H9 (cell line): ENCODE measurements around the gene UPK3A. TPM values are rescaled to one million over a fixed set of nuclear protein-coding genes. Genes with fewer than 3 reads are reported as not detected.

Experiments used
- DNase-seq: peaks from one replicate; pipeline ENCODE4 v3.0.0-alpha.2; 2017
- H2AFZ ChIP-seq: one replicate; pipeline ENCODE4 v1.6.1; 2013; ENCODE audit warnings: mild to moderate bottlenecking, low read length, control low read depth, moderate library complexity
- H2AK5ac ChIP-seq: 2 replicates; pipeline ENCODE4 v1.6.1; 2013; ENCODE audit warnings: low read length, control low read depth, mixed read lengths; ENCODE audit not compliant: insufficient read length
- H2BK120ac ChIP-seq: one replicate; pipeline ENCODE4 v1.6.1; 2013; ENCODE audit warnings: low read depth, mild to moderate bottlenecking, low read length, control low read depth, inconsistent platforms; ENCODE audit not compliant: poor library complexity, severe bottlenecking
- H2BK12ac ChIP-seq: 2 replicates; pipeline ENCODE4 v1.6.1; 2013; ENCODE audit warnings: low read length, control low read depth, mixed read lengths, low read depth; ENCODE audit not compliant: insufficient read length
- H2BK15ac ChIP-seq: 2 replicates; pipeline ENCODE4 v1.6.1; 2013; ENCODE audit warnings: low read depth, low read length, control low read depth
- H2BK20ac ChIP-seq: one replicate; pipeline ENCODE4 v1.6.1; 2013; ENCODE audit warnings: low read depth, mild to moderate bottlenecking, low read length, control low read depth, inconsistent platforms; ENCODE audit not compliant: poor library complexity, severe bottlenecking
- H2BK5ac ChIP-seq: 2 replicates; pipeline ENCODE4 v1.6.1; 2013; ENCODE audit warnings: low read length, control low read depth, mixed read lengths; ENCODE audit not compliant: insufficient read length
- H3K14ac ChIP-seq: 2 replicates; pipeline ENCODE4 v1.6.1; 2013; ENCODE audit warnings: low read length, control low read depth; ENCODE audit not compliant: insufficient read depth
- H3K18ac ChIP-seq: 2 replicates; pipeline ENCODE4 v1.6.1; 2013; ENCODE audit warnings: low read depth, mild to moderate bottlenecking, mixed read lengths, low read length, control low read depth; ENCODE audit not compliant: insufficient read length
- H3K23ac ChIP-seq: 2 replicates; pipeline ENCODE4 v1.6.1; 2013; ENCODE audit warnings: low read length, control low read depth, mixed read lengths, low read depth; ENCODE audit not compliant: insufficient read length
- H3K23me2 ChIP-seq: 2 replicates; pipeline ENCODE4 v1.6.1; 2013; ENCODE audit warnings: low read depth, mild to moderate bottlenecking, mixed read lengths, low read length, control low read depth; ENCODE audit not compliant: insufficient read length, poor library complexity, severe bottlenecking
- H3K27ac ChIP-seq: 2 replicates; pipeline ENCODE4 v1.5.1; 2013; ENCODE audit warnings: low read length, control low read depth, mixed read lengths, low read depth; ENCODE audit not compliant: insufficient read length
- H3K27me3 ChIP-seq: 2 replicates; pipeline ENCODE4 v1.6.1; 2013; ENCODE audit warnings: low read length, control low read depth, inconsistent platforms; ENCODE audit not compliant: insufficient read depth
- H3K4ac ChIP-seq: 2 replicates; pipeline ENCODE4 v1.6.1; 2013; ENCODE audit warnings: low read depth, mild to moderate bottlenecking, control low read depth, inconsistent platforms, low read length, moderate library complexity
- H3K4me1 ChIP-seq: 2 replicates; pipeline ENCODE4 v1.6.1; 2013; ENCODE audit warnings: low read length, control low read depth, inconsistent platforms; ENCODE audit not compliant: insufficient read depth
- H3K4me2 ChIP-seq: 2 replicates; pipeline ENCODE4 v1.6.1; 2013; ENCODE audit warnings: low read length, control low read depth, mixed read lengths; ENCODE audit not compliant: insufficient read length, insufficient read depth
- H3K56ac ChIP-seq: 2 replicates; pipeline ENCODE4 v1.6.1; 2013; ENCODE audit warnings: low read depth, mild to moderate bottlenecking, mixed read lengths, low read length, control low read depth; ENCODE audit not compliant: insufficient read length
- H3K79me1 ChIP-seq: 2 replicates; pipeline ENCODE4 v1.6.1; 2013; ENCODE audit warnings: low read depth, mild to moderate bottlenecking, moderate library complexity, low read length, control low read depth, inconsistent platforms; ENCODE audit not compliant: insufficient read depth, poor library complexity, severe bottlenecking
- H3K79me2 ChIP-seq: 2 replicates; pipeline ENCODE4 v1.6.1; 2013; ENCODE audit warnings: low read length, control low read depth, inconsistent platforms; ENCODE audit not compliant: insufficient read depth
- H3K9ac ChIP-seq: 2 replicates; pipeline ENCODE4 v1.6.1; 2013; ENCODE audit warnings: low read length, control low read depth, mixed read lengths; ENCODE audit not compliant: insufficient read length; ENCODE audit errors: extremely low read depth
- H3K9me3 ChIP-seq: one replicate; pipeline ENCODE4 v1.6.1; 2013; ENCODE audit warnings: low read depth, low read length, inconsistent platforms; ENCODE audit not compliant: control insufficient read depth
- H3T11ph ChIP-seq: one replicate; pipeline ENCODE4 v1.6.1; 2013; ENCODE audit warnings: mild to moderate bottlenecking, low read length, control low read depth, inconsistent platforms
- H4K20me1 ChIP-seq: one replicate; pipeline ENCODE4 v1.6.1; 2013; ENCODE audit not compliant: control insufficient read depth, insufficient read length, insufficient read depth
- H4K5ac ChIP-seq: 2 replicates; pipeline ENCODE4 v1.6.1; 2013; ENCODE audit warnings: low read depth, mild to moderate bottlenecking, mixed read lengths, low read length, control low read depth; ENCODE audit not compliant: insufficient read length
- H4K8ac ChIP-seq: replicated peaks from 2 replicates; pipeline ENCODE4 v1.6.1; 2013; ENCODE audit warnings: low read length, control low read depth, mixed read lengths, low read depth; ENCODE audit not compliant: insufficient read length
- H4K91ac ChIP-seq: 2 replicates; pipeline ENCODE4 v1.6.1; 2013; ENCODE audit warnings: low read depth, mild to moderate bottlenecking, moderate library complexity, mixed read lengths, low read length, control low read depth; ENCODE audit not compliant: insufficient read length
- H3K27ac Mint-ChIP-seq, 3 experiments: 2 replicates in 2 of 3; 3 replicates in 1 of 3; pipeline ENCODE4 v1.8.0; 2020 to 2021; ENCODE audit warnings: mixed read lengths in 3 of 3, mild to moderate bottlenecking in 1 of 3, moderate library complexity in 1 of 3
- H3K27me3 Mint-ChIP-seq: 2 replicates; pipeline ENCODE4 v1.8.0; 2021; ENCODE audit warnings: low read depth, mild to moderate bottlenecking, moderate library complexity, mixed read lengths
- H3K36me3 Mint-ChIP-seq, 3 experiments: 2 replicates in 2 of 3; 3 replicates in 1 of 3; pipeline ENCODE4 v1.8.0; 2020 to 2021; ENCODE audit warnings: low read depth in 3 of 3, mixed read lengths in 3 of 3; ENCODE audit not compliant: insufficient read depth in 1 of 3
- H3K4me1 Mint-ChIP-seq, 2 experiments: 2 replicates each; pipeline ENCODE4 v1.8.0; 2020; ENCODE audit warnings: mixed read lengths in 2 of 2
- H3K4me3 Mint-ChIP-seq, 2 experiments: 2 replicates in 1 of 2; 3 replicates in 1 of 2; pipeline ENCODE4 v1.8.0; 2020 to 2021; ENCODE audit warnings: mild to moderate bottlenecking in 2 of 2, mixed read lengths in 2 of 2, moderate library complexity in 1 of 2
- H3K9me3 Mint-ChIP-seq, 2 experiments: 2 replicates in 1 of 2; 3 replicates in 1 of 2; pipeline ENCODE4 v1.8.0; 2020; ENCODE audit warnings: mild to moderate bottlenecking in 2 of 2, mixed read lengths in 2 of 2, moderate library complexity in 1 of 2
- WGBS: extraction: QIAGEN DNeasy Blood & Tissue Kit; methylation state at CpG from one replicate; pipeline ENCODE4 v1.1.7; 2013; ENCODE audit warnings: missing lambda C conversion rate, low lambda C conversion rate, mixed read lengths; ENCODE audit not compliant: insufficient read length; ENCODE audit errors: extremely low coverage; 5-methylcytosine and 5-hydroxymethylcytosine counted together
- total RNA-seq: library from RNA; stranded (reverse); gene quantifications from 2 replicates; pipeline ENCODE4 v1.2.1, GENCODE V29; 2021
- TF ChIP-seq, protein P1 (sequence below): fragments of 200-600 bp; sonication (generic); conservative IDR thresholded peaks from 3 replicates; pipeline ENCODE4 v1.8.0; 2021; ENCODE audit warnings: antibody characterized with exemption, mild to moderate bottlenecking

Gene UPK3A
- total RNA-seq, 1 experiment from 2014 or later = not detected

DNA sequence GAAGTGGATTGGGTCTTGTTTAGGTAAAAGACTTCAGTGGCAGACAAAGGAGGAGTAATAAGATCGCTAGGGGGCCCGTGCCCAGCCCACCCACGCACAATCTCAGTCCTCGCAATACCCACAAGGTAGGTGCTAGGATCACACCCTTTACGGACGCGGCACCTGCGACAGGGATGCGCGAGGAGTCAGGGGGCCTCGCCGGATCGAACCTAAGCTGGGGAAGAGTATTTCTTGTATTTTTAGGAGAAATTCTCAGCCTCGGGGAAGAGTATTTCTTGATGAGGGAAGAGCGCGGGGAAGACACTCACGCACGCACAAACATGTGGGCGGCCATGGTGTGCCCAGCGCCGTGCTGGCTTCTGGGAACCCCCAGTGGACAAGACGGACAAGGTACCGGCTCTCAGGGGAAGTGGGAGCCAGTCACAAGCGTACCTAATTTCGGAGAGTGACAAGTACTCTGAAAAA is 24.2 kb downstream of the UPK3A start:
- Histone ChIP-seq H3K4me1 (peaks cover 4% of the 10 kb centered on the region; the same call in 1 of the 2 replicates), H3K23ac (no peak overlapping the region), H2BK15ac (no peak overlapping the region), H4K5ac (no peak overlapping the region), H3K18ac (peak overlapping the region; percentile 59), H3K14ac (peak overlapping the region; percentile 62; the same call in 1 of the 2 replicates), H2AK5ac (no peak overlapping the region), H3K79me2 (no peaks in the 10 kb centered on the region; the same call in 1 of the 2 replicates), H4K91ac (no peak overlapping the region), H3K79me1 (no peaks in the 10 kb centered on the region), H2BK5ac (no peak overlapping the region), H3T11ph (no peak overlapping the region), H3K23me2 (peaks cover 13% of the 10 kb centered on the region), H2BK12ac (no peak overlapping the region), H3K4ac (no peak overlapping the region), H3K4me2 (peak overlapping the region; percentile 63), H2AFZ (no peak overlapping the region), H3K56ac (no peak overlapping the region), H3K27me3 (no peaks in the 10 kb centered on the region), H4K20me1 (no peaks in the 10 kb centered on the region), H4K8ac (no peak overlapping the region), H2BK20ac (no peak overlapping the region), H3K9me3 (no peaks in the 10 kb centered on the region), H2BK120ac (no peak overlapping the region), H3K9ac (peak overlapping the region; percentile 36), H3K27ac (no peak overlapping the region)
- no peak for DNase-seq
- Mint-ChIP-seq H3K4me3 (peak overlapping the region; percentile 63 to 79), H3K27me3 (peaks cover 9% of the 10 kb centered on the region), H3K4me1 (peaks cover 29 to 35% of the 10 kb centered on the region in 2 experiments), H3K36me3 (peaks cover 4 to 7% (median 6%) of the 10 kb centered on the region in 3 experiments; a peak in 3 of 7 replicates), H3K27ac (peak overlapping the region; percentile 30 to 96 (median 62)), H3K9me3 (no peaks in the 10 kb centered on the region)
- TF ChIP-seq, protein P1, sequence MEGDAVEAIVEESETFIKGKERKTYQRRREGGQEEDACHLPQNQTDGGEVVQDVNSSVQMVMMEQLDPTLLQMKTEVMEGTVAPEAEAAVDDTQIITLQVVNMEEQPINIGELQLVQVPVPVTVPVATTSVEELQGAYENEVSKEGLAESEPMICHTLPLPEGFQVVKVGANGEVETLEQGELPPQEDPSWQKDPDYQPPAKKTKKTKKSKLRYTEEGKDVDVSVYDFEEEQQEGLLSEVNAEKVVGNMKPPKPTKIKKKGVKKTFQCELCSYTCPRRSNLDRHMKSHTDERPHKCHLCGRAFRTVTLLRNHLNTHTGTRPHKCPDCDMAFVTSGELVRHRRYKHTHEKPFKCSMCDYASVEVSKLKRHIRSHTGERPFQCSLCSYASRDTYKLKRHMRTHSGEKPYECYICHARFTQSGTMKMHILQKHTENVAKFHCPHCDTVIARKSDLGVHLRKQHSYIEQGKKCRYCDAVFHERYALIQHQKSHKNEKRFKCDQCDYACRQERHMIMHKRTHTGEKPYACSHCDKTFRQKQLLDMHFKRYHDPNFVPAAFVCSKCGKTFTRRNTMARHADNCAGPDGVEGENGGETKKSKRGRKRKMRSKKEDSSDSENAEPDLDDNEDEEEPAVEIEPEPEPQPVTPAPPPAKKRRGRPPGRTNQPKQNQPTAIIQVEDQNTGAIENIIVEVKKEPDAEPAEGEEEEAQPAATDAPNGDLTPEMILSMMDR = no peak
- WGBS = no CpG with 5 or more reads among the region's 25 CpGs
